Measurements from ENCODE around the gene NEK10.

NEK10 gene

GRCh38 chr3:27097182-27097581 is 272.0 kb downstream of the NEK10 start:
- no peak for DNase-seq (ENCODE audit: low read depth in 2 of 2)

- DNase-seq (ENCODE audit: low read depth in 2 of 2) = no peak
These were observed 273.5 kb downstream of the NEK10 start for GRCh38 chr3:27095553-27096222.

GRCh38 chr3:27094721-27095120 is 274.5 kb downstream of the NEK10 start:
- DNase-seq (ENCODE audit: low read depth in 2 of 2) = no peak

- DNase-seq (ENCODE audit: low read depth in 2 of 2) = no peak
These were observed 275.4 kb downstream of the NEK10 start for GRCh38 chr3:27093771-27094170.

GRCh38 chr3:27090275-27091041 is 278.7 kb downstream of the NEK10 start:
- no peak for DNase-seq (ENCODE audit: low read depth in 2 of 2)

GRCh38 chr3:27089645-27090044 is 279.5 kb downstream of the NEK10 start:
- DNase-seq (ENCODE audit: low read depth in 2 of 2) = no peak

- DNase-seq (ENCODE audit: low read depth in 2 of 2) = no peak
These were observed 280.1 kb downstream of the NEK10 start for GRCh38 chr3:27089068-27089467.

GRCh38 chr3:27085829-27086730 is 283.1 kb downstream of the NEK10 start:
- DNase-seq (ENCODE audit: low read depth in 2 of 2) = no peak

GRCh38 chr3:27081992-27082607 is 287.1 kb downstream of the NEK10 start:
- DNase-seq (ENCODE audit: low read depth in 2 of 2) = no peak

- no peak for DNase-seq (ENCODE audit: low read depth in 2 of 2)
These were observed 287.6 kb downstream of the NEK10 start for GRCh38 chr3:27081566-27081965.

GRCh38 chr3:27080258-27080525 is 289.0 kb downstream of the NEK10 start:
- no peak for DNase-seq (ENCODE audit: low read depth in 2 of 2)

- no peak for DNase-seq (ENCODE audit: low read depth in 2 of 2)
These were observed 289.5 kb downstream of the NEK10 start for GRCh38 chr3:27079427-27080257.

- no peak for DNase-seq (ENCODE audit: low read depth in 2 of 2)
These were observed 290.8 kb downstream of the NEK10 start for GRCh38 chr3:27078246-27078913.

- no peak for DNase-seq (ENCODE audit: low read depth in 2 of 2)
These were observed 292.2 kb downstream of the NEK10 start for GRCh38 chr3:27076815-27077630.

- no peak for DNase-seq (ENCODE audit: low read depth in 2 of 2)
These were observed 294.3 kb downstream of the NEK10 start for GRCh38 chr3:27074914-27075313.

GRCh38 chr3:27073912-27074311 is 295.3 kb downstream of the NEK10 start:
- DNase-seq (ENCODE audit: low read depth in 2 of 2) = no peak

GRCh38 chr3:27072810-27073651 is 296.2 kb downstream of the NEK10 start:
- no peak for DNase-seq (ENCODE audit: low read depth in 2 of 2)

- DNase-seq (ENCODE audit: low read depth in 2 of 2) = no peak
These were observed 308.8 kb downstream of the NEK10 start for GRCh38 chr3:27060336-27060735.
